ENCODE results near the gene CKMT1B.

GRCh38 chr15:43552256-43552655 lies 41.6 kb upstream of the CKMT1B start:
- no peak for TF ChIP-seq POLR2A (IDR thresholded peaks at IDR 0.05)
- TF ChIP-seq, protein P1, sequence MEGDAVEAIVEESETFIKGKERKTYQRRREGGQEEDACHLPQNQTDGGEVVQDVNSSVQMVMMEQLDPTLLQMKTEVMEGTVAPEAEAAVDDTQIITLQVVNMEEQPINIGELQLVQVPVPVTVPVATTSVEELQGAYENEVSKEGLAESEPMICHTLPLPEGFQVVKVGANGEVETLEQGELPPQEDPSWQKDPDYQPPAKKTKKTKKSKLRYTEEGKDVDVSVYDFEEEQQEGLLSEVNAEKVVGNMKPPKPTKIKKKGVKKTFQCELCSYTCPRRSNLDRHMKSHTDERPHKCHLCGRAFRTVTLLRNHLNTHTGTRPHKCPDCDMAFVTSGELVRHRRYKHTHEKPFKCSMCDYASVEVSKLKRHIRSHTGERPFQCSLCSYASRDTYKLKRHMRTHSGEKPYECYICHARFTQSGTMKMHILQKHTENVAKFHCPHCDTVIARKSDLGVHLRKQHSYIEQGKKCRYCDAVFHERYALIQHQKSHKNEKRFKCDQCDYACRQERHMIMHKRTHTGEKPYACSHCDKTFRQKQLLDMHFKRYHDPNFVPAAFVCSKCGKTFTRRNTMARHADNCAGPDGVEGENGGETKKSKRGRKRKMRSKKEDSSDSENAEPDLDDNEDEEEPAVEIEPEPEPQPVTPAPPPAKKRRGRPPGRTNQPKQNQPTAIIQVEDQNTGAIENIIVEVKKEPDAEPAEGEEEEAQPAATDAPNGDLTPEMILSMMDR (IDR thresholded peaks at IDR 0.05): no peak
- no peak for TF ChIP-seq EP300 (IDR thresholded peaks at IDR 0.05)
- no peak for TF ChIP-seq POLR2AphosphoS5 (IDR thresholded peaks at IDR 0.05)
